T-helper 1 cell treated with Interleukin-12 subunit alpha and Interleukin-12 subunit beta and Interleukin-4 antibody, amounts not matched to agents 30 μg/mL and 1 μg/mL, for 36 hours (primary cell): ENCODE data around the gene IL33.

Experiments
- H3K27ac Mint-ChIP-seq: one replicate; pipeline ENCODE4 v1.8.0; 2021; ENCODE audit warnings: mild to moderate bottlenecking, mixed read lengths
- H3K27me3 Mint-ChIP-seq: one replicate; pipeline ENCODE4 v1.8.0; 2021; ENCODE audit warnings: low read depth, mixed read lengths
- H3K36me3 Mint-ChIP-seq: one replicate; pipeline ENCODE4 v1.8.0; 2021; ENCODE audit warnings: low read depth, mixed read lengths
- H3K4me1 Mint-ChIP-seq: one replicate; pipeline ENCODE4 v1.8.0; 2021; ENCODE audit warnings: low read depth, mixed read lengths
- H3K4me3 Mint-ChIP-seq: one replicate; pipeline ENCODE4 v1.8.0; 2021; ENCODE audit warnings: mild to moderate bottlenecking, moderate library complexity, mixed read lengths
- H3K9me3 Mint-ChIP-seq: one replicate; pipeline ENCODE4 v1.8.0; 2021; ENCODE audit warnings: mixed read lengths

IL33 gene

GRCh38 chr9:6230037-6230780, 14.6 kb downstream of the IL33 start:
- Mint-ChIP-seq H3K27ac (no peak overlapping the region), H3K36me3 (no peaks in the 10 kb centered on the region), H3K27me3 (peaks cover 5% of the 10 kb centered on the region), H3K4me1 (no peaks in the 10 kb centered on the region), H3K4me3 (no peak overlapping the region), H3K9me3 (no peaks in the 10 kb centered on the region)

GRCh38 chr9:6232336-6232945, 16.8 kb downstream of the IL33 start:
- no peaks in the 10 kb centered on the region for H3K27me3 Mint-ChIP-seq
- no peak overlapping the region for H3K27ac Mint-ChIP-seq
- H3K4me3 Mint-ChIP-seq = no peak overlapping the region
- no peaks in the 10 kb centered on the region for H3K4me1 Mint-ChIP-seq
- H3K9me3 Mint-ChIP-seq = no peaks in the 10 kb centered on the region
- H3K36me3 Mint-ChIP-seq = no peaks in the 10 kb centered on the region

GRCh38 chr9:6234014-6234413, 18.4 kb downstream of the IL33 start:
- no peaks in the 10 kb centered on the region for H3K9me3 Mint-ChIP-seq
- no peaks in the 10 kb centered on the region for H3K4me1 Mint-ChIP-seq

GRCh38 chr9:6237267-6237666, 21.7 kb downstream of the IL33 start:
- Mint-ChIP-seq H3K4me3 (no peak overlapping the region), H3K9me3 (no peaks in the 10 kb centered on the region), H3K27me3 (no peaks in the 10 kb centered on the region), H3K36me3 (no peaks in the 10 kb centered on the region), H3K27ac (no peak overlapping the region), H3K4me1 (no peaks in the 10 kb centered on the region)

More at GRCh38 chr9:6234014-6234413, 18.4 kb downstream of the IL33 start:
- H3K27me3 Mint-ChIP-seq = no peaks in the 10 kb centered on the region
- H3K27ac Mint-ChIP-seq = no peak overlapping the region
- no peaks in the 10 kb centered on the region for H3K36me3 Mint-ChIP-seq
- no peak overlapping the region for H3K4me3 Mint-ChIP-seq

- Mint-ChIP-seq H3K4me3 (no peak overlapping the region), H3K27me3 (no peaks in the 10 kb centered on the region), H3K27ac (no peak overlapping the region), H3K36me3 (no peaks in the 10 kb centered on the region), H3K4me1 (no peaks in the 10 kb centered on the region), H3K9me3 (no peaks in the 10 kb centered on the region)
Measured at GRCh38 chr9:6239048-6239461, 23.4 kb downstream of the IL33 start.

- Mint-ChIP-seq H3K4me3 (no peak overlapping the region), H3K27ac (no peak overlapping the region), H3K36me3 (no peaks in the 10 kb centered on the region), H3K9me3 (no peaks in the 10 kb centered on the region), H3K4me1 (no peaks in the 10 kb centered on the region), H3K27me3 (no peaks in the 10 kb centered on the region)
Measured at GRCh38 chr9:6239694-6240093, 24.1 kb downstream of the IL33 start.

- H3K4me3 Mint-ChIP-seq = no peak overlapping the region
- no peaks in the 10 kb centered on the region for H3K27me3 Mint-ChIP-seq
- no peak overlapping the region for H3K27ac Mint-ChIP-seq
- H3K4me1 Mint-ChIP-seq = no peaks in the 10 kb centered on the region
- no peaks in the 10 kb centered on the region for H3K9me3 Mint-ChIP-seq
- no peaks in the 10 kb centered on the region for H3K36me3 Mint-ChIP-seq
Measured at GRCh38 chr9:6243746-6244145, 28.1 kb downstream of the IL33 start.

- H3K27ac Mint-ChIP-seq = no peak overlapping the region
- no peaks in the 10 kb centered on the region for H3K4me1 Mint-ChIP-seq
- no peak overlapping the region for H3K4me3 Mint-ChIP-seq
- no peaks in the 10 kb centered on the region for H3K36me3 Mint-ChIP-seq
- H3K27me3 Mint-ChIP-seq = no peaks in the 10 kb centered on the region
- no peaks in the 10 kb centered on the region for H3K9me3 Mint-ChIP-seq
Measured at GRCh38 chr9:6247266-6247665, 31.7 kb downstream of the IL33 start.

- Mint-ChIP-seq H3K4me1 (no peaks in the 10 kb centered on the region), H3K27me3 (peaks cover under 1% of the 10 kb centered on the region), H3K4me3 (no peak overlapping the region), H3K9me3 (peaks cover 7% of the 10 kb centered on the region), H3K36me3 (no peaks in the 10 kb centered on the region), H3K27ac (no peak overlapping the region)
Measured at GRCh38 chr9:6268826-6269397, 53.3 kb downstream of the IL33 start.

- Mint-ChIP-seq H3K27ac (no peak overlapping the region), H3K27me3 (peaks cover 4% of the 10 kb centered on the region), H3K4me1 (no peaks in the 10 kb centered on the region), H3K36me3 (no peaks in the 10 kb centered on the region), H3K9me3 (no peaks in the 10 kb centered on the region), H3K4me3 (no peak overlapping the region)
Measured at GRCh38 chr9:6270896-6271295, 55.3 kb downstream of the IL33 start.

- Mint-ChIP-seq H3K36me3 (no peaks in the 10 kb centered on the region), H3K4me3 (no peak overlapping the region), H3K4me1 (no peaks in the 10 kb centered on the region), H3K9me3 (no peaks in the 10 kb centered on the region), H3K27me3 (peaks cover 4% of the 10 kb centered on the region), H3K27ac (no peak overlapping the region)
Measured at GRCh38 chr9:6271508-6272228, 56.1 kb downstream of the IL33 start.

GRCh38 chr9:6272229-6272598, 56.6 kb downstream of the IL33 start:
- Mint-ChIP-seq H3K4me1 (no peaks in the 10 kb centered on the region), H3K36me3 (no peaks in the 10 kb centered on the region), H3K9me3 (no peaks in the 10 kb centered on the region), H3K4me3 (no peak overlapping the region), H3K27me3 (peaks cover 4% of the 10 kb centered on the region), H3K27ac (no peak overlapping the region)

GRCh38 chr9:6277417-6277816, 61.8 kb downstream of the IL33 start:
- no peaks in the 10 kb centered on the region for H3K9me3 Mint-ChIP-seq
- H3K27me3 Mint-ChIP-seq = peaks cover 4% of the 10 kb centered on the region
- no peak overlapping the region for H3K4me3 Mint-ChIP-seq
- no peaks in the 10 kb centered on the region for H3K4me1 Mint-ChIP-seq
- no peak overlapping the region for H3K27ac Mint-ChIP-seq
- H3K36me3 Mint-ChIP-seq = no peaks in the 10 kb centered on the region

GRCh38 chr9:6301858-6302257, 86.3 kb downstream of the IL33 start:
- no peak overlapping the region for H3K4me3 Mint-ChIP-seq
- H3K36me3 Mint-ChIP-seq = no peaks in the 10 kb centered on the region
- no peaks in the 10 kb centered on the region for H3K4me1 Mint-ChIP-seq
- H3K27ac Mint-ChIP-seq = no peak overlapping the region
- peaks cover 18% of the 10 kb centered on the region for H3K27me3 Mint-ChIP-seq
- H3K9me3 Mint-ChIP-seq = no peaks in the 10 kb centered on the region

- no peaks in the 10 kb centered on the region for H3K9me3 Mint-ChIP-seq
- H3K27ac Mint-ChIP-seq = no peak overlapping the region
- H3K27me3 Mint-ChIP-seq = peaks cover 20% of the 10 kb centered on the region
- no peaks in the 10 kb centered on the region for H3K36me3 Mint-ChIP-seq
- no peak overlapping the region for H3K4me3 Mint-ChIP-seq
- H3K4me1 Mint-ChIP-seq = no peaks in the 10 kb centered on the region
Measured at GRCh38 chr9:6302417-6302816, 86.8 kb downstream of the IL33 start.
